HepG2 (cell line): ENCODE data around the gene CELF5. TPM values are rescaled to one million over a fixed set of nuclear protein-coding genes. Genes with fewer than 3 reads are reported as not detected.

Experiments
- ATAC-seq: fragments of 200-7000 bp; cut with Tn5 transposase; 3 replicates; pipeline ENCODE4 v1.9.1; 2020; ENCODE audit warnings: mild to moderate bottlenecking, moderate library complexity
- BruUV-seq: library from RNA; stranded (reverse); fragments of 400-500 nt; replicated peaks from 2 replicates; lab custom pipeline; 2021; lab: Mats Ljungman, UMichigan
- CTCF ChIA-PET: fragments of 300-600 bp; formaldehyde crosslinking; extraction: SDS; loops from one replicate; lab custom pipeline; 2021; ENCODE audit warnings: low total read pairs, inconsistent platforms, low intra/inter-chr PET ratio; lab: Yijun Ruan, JAX
- POLR2A ChIA-PET: fragments of 350-600 bp; sonication (Branson Sonifier 250); formaldehyde crosslinking; loops from one replicate; lab custom pipeline; 2020; ENCODE audit warnings: antibody characterized with exemption, inconsistent platforms; lab: Yijun Ruan, JAX
- DNase-seq: peaks from one replicate; pipeline ENCODE4 v3.0.0-alpha.2; 2015; ENCODE audit warnings: low spot score
- FAIRE-seq: peaks from 3 replicates; lab custom pipeline; 2011; peaks lifted over from hg19 to GRCh38; lab: Jason Lieb, UNC
- H2AFZ ChIP-seq: one replicate; pipeline ENCODE4 v1.6.1; 2011; ENCODE audit warnings: low read length, inconsistent platforms
- H3K27ac ChIP-seq: fragments of 300-600 bp; 3 replicates; pipeline ENCODE4 v1.8.0; 2011; ENCODE audit warnings: mixed run types, mild to moderate bottlenecking, mixed read lengths, low read length, inconsistent platforms; ENCODE audit not compliant: insufficient read depth; ENCODE audit errors: extremely low read length
- H3K27me3 ChIP-seq, 2 experiments: fragments of 200-600 bp in 1 of 2; 2 replicates in 1 of 2; 3 replicates in 1 of 2; pipeline versions ENCODE4 v1.6.0 to v1.8.0; 2011; ENCODE audit warnings: low read length in 2 of 2, mild to moderate bottlenecking in 2 of 2, moderate library complexity in 2 of 2, inconsistent platforms in 1 of 2; ENCODE audit not compliant: insufficient read depth in 2 of 2, control insufficient read depth in 1 of 2
- H3K36me3 ChIP-seq, 2 experiments: fragments of 200-600 bp in 1 of 2; replicated peaks in 1 of 2; 2 replicates in 1 of 2; 3 replicates in 1 of 2; pipeline versions ENCODE4 v1.5.1 to v1.8.0; 2011; ENCODE audit warnings: low read length in 2 of 2, inconsistent platforms in 1 of 2; ENCODE audit not compliant: insufficient read depth in 2 of 2, control insufficient read depth in 1 of 2
- H3K4me1 ChIP-seq: 2 replicates; pipeline ENCODE4 v1.5.1; 2012; ENCODE audit warnings: low read length, inconsistent platforms; ENCODE audit not compliant: insufficient read depth
- H3K4me2 ChIP-seq: 2 replicates; pipeline ENCODE4 v1.6.0; 2011; ENCODE audit warnings: low read depth, low read length, inconsistent platforms
- H3K4me3 ChIP-seq, 3 experiments: fragments of 200-600 bp in 1 of 3; sonication (generic), shearing (Covaris generic) in 1 of 3; replicated peaks in 1 of 3; 2 replicates each; pipeline ENCODE4 v1.5.1; 2011 to 2016; ENCODE audit warnings: low read length in 3 of 3, inconsistent platforms in 2 of 3, low read depth in 2 of 3, mild to moderate bottlenecking in 2 of 3, control low read depth in 1 of 3, mixed read lengths in 1 of 3; ENCODE audit not compliant: insufficient read depth in 1 of 3
- H3K79me2 ChIP-seq: one replicate; pipeline ENCODE4 v1.6.1; 2011; ENCODE audit warnings: low read length, inconsistent platforms; ENCODE audit not compliant: insufficient read depth
- H3K9ac ChIP-seq: 2 replicates; pipeline ENCODE4 v1.6.0; 2011; ENCODE audit warnings: mild to moderate bottlenecking, low read depth, low read length, inconsistent platforms; ENCODE audit not compliant: insufficient read depth
- H3K9me3 ChIP-seq: 2 replicates; pipeline ENCODE4 v1.5.1; 2012; ENCODE audit warnings: mild to moderate bottlenecking, low read length
- H4K20me1 ChIP-seq: 2 replicates; pipeline ENCODE4 v1.6.0; 2011; ENCODE audit warnings: inconsistent platforms, mild to moderate bottlenecking, low read length, moderate library complexity; ENCODE audit not compliant: insufficient read depth
- CHD2 ChIP-seq: IDR thresholded peaks from 2 replicates; pipeline ENCODE4 v1.6.1; 2011; ENCODE audit warnings: low read depth, low read length, improper control_type of control experiment
- ZNF121 ChIP-seq: sonication (generic); formaldehyde crosslinking; IDR thresholded peaks from 2 replicates; pipeline ENCODE4 v1.5.0; 2020; ENCODE audit warnings: mild to moderate bottlenecking, missing genetic modification reagents
- ZNF629 ChIP-seq: sonication (generic); formaldehyde crosslinking; conservative IDR thresholded peaks from 2 replicates; pipeline ENCODE4 v1.5.0; 2020; ENCODE audit warnings: missing genetic modification reagents
- ZNF746 ChIP-seq: sonication (generic); formaldehyde crosslinking; IDR thresholded peaks from 2 replicates; pipeline ENCODE4 v1.8.0; 2022; ENCODE audit warnings: mild to moderate bottlenecking, missing genetic modification reagents
- WGBS: methylation state at CpG from one replicate; pipeline ENCODE4 v1.1.6; 2017; ENCODE audit warnings: low lambda C conversion rate; 5-methylcytosine and 5-hydroxymethylcytosine counted together
- in situ Hi-C: cut with HindIII; loops from 2 replicates; pipeline ENCODE4 v1.10.0; 2017; ENCODE audit warnings: low pct_unique_long_range_greater_than_20kb; ENCODE audit not compliant: extremely low pct_ligation_motif_present
- intact Hi-C: fragments of 100-400 bp; cut with micrococcal nuclease; formaldehyde crosslinking; loops from one replicate; pipeline ENCODE4 v1.10.0; 2022; ENCODE audit not compliant: unreplicated experiment
- polyA plus RNA-seq, 8 experiments: library from polyadenylated mRNA; depleted of rRNA in 3 of 8; stranded (reverse) in 7 of 8; unstranded in 1 of 8; fragments of >200 nt; fragmentation: Illumina TruSeq in 4 of 8; extraction: Trizol in 4 of 8; gene quantifications; 2 replicates each; pipeline versions ENCODE4 v1.2.1 to v1.2.3, GENCODE V29; 2011 to 2016; ENCODE audit warnings: low read depth in 4 of 8, missing spikeins in 1 of 8, mixed read lengths in 1 of 8; ENCODE audit not compliant: insufficient read depth in 1 of 8
- total RNA-seq, 5 experiments: library from RNA; depleted of rRNA; stranded (reverse); fragments of >200 nt; fragmentation: Illumina TruSeq; extraction: Trizol; gene quantifications; 2 replicates each; pipeline ENCODE4 v1.2.3, GENCODE V29; 2016; ENCODE audit warnings: low read depth in 1 of 5

The CELF5 gene
- total and polyA plus RNA-seq, 2 of the 13 experiments (the other 11 are each of a cell fraction or from before 2014, with no cell fraction given) = 0.31 to 0.84 TPM

- CTCF ChIA-PET = no interaction called here
- Histone ChIP-seq H3K27ac (no peak overlapping the region), H3K9ac (no peak overlapping the region), H3K4me1 (peaks cover 30% of the 10 kb centered on the region), H3K36me3 (no peaks in the 10 kb centered on the region), H3K27me3 (peaks cover 9 to 31% of the 10 kb centered on the region in 2 experiments; a peak in 3 of 5 replicates)
- in situ Hi-C loops = no loop called here
- no peak for DNase-seq
- WGBS = 41% methylated on average over 6 of the region's 6 CpGs
- TF ChIP-seq CHD2 (no peak), ZNF629 (peak; percentile 91)
- TF ChIP-seq, all 625 proteins: peak for 1
- no peak overlapping the region for H2AFZ ChIP-seq
- no peak overlapping the region for H3K4me3 ChIP-seq
- H4K20me1 ChIP-seq = no peaks in the 10 kb centered on the region
- POLR2A ChIA-PET = no interaction called here
- FAIRE-seq (no peak), ATAC-seq (no peak)
- no peak overlapping the region for H3K4me2 ChIP-seq
- no peaks in the 10 kb centered on the region for H3K9me3 ChIP-seq
- no TSS peak for BruUV-seq
- intact Hi-C loops = no loop called here
- H3K79me2 ChIP-seq = no peaks in the 10 kb centered on the region
Observed at GRCh38 chr19:3282564-3282963, 58.1 kb downstream of the CELF5 start.

GRCh38 chr19:3283246-3283751 lies 58.8 kb downstream of the CELF5 start:
- ChIA-PET POLR2A (no interaction called here), CTCF (no interaction called here)
- H3K79me2 ChIP-seq = no peaks in the 10 kb centered on the region
- DNase-seq (no peak), FAIRE-seq (no peak), ATAC-seq (no peak)
- no peak overlapping the region for H3K27ac ChIP-seq
- in situ Hi-C loops (no loop called here), intact Hi-C loops (no loop called here)
- H3K9me3 ChIP-seq = no peaks in the 10 kb centered on the region
- H2AFZ ChIP-seq = no peak overlapping the region
- peaks cover 23% of the 10 kb centered on the region for H3K4me1 ChIP-seq
- no peaks in the 10 kb centered on the region for H3K36me3 ChIP-seq
- WGBS = 55% methylated on average over 7 of the region's 7 CpGs
- H3K9ac ChIP-seq = no peak overlapping the region
- H4K20me1 ChIP-seq = no peaks in the 10 kb centered on the region
- H3K4me3 ChIP-seq = no peak overlapping the region
- H3K27me3 ChIP-seq = peaks cover 9 to 27% of the 10 kb centered on the region in 2 experiments; a peak in 3 of 5 replicates
- peak overlapping the region; percentile 95; the same call in 1 of the 2 replicates for H3K4me2 ChIP-seq
- TF ChIP-seq ZNF121 (CRISPR knock-in tag) (peak; percentile 68; the same call in 1 of the 2 replicates), ZNF746 (no peak)
- no TSS peak for BruUV-seq
